Stimulated activated naive CD8-positive, alpha-beta T cell treated with anti-CD3 and anti-CD28 coated beads, Interleukin-15, amount 100 ng/mL, for 72 hours (primary cell): ENCODE measurements around the gene GJB2.

Experiments used
- ATAC-seq: fragments of 150-1000 bp; cut with Tn5 transposase; 2 replicates; pipeline ENCODE4 v1.10.0; 2021; ENCODE audit warnings: mild to moderate bottlenecking, moderate library complexity
- DNase-seq, 2 donors: peaks; one replicate each; pipeline ENCODE4 v3.0.0; 2021 to 2022
- H3K27ac Mint-ChIP-seq, 2 donors: one replicate each; pipeline ENCODE4 v1.8.0; 2022; ENCODE audit warnings: mild to moderate bottlenecking in 2 of 2, mixed read lengths in 2 of 2, moderate library complexity in 2 of 2
- H3K27me3 Mint-ChIP-seq: one replicate; pipeline ENCODE4 v1.8.0; 2022; ENCODE audit warnings: mixed read lengths
- H3K4me1 Mint-ChIP-seq: one replicate; pipeline ENCODE4 v1.8.0; 2022; ENCODE audit warnings: mild to moderate bottlenecking, mixed read lengths
- H3K4me3 Mint-ChIP-seq, 2 donors: one replicate each; pipeline ENCODE4 v1.8.0; 2022; ENCODE audit warnings: mild to moderate bottlenecking in 2 of 2, mixed read lengths in 2 of 2, moderate library complexity in 1 of 2
- H3K9me3 Mint-ChIP-seq, 2 donors: one replicate each; pipeline ENCODE4 v1.8.0; 2022; ENCODE audit warnings: mixed read lengths in 2 of 2

The GJB2 gene

GRCh38 chr13:20142023-20142926, 50.5 kb downstream of the GJB2 start:
- Mint-ChIP-seq H3K9me3 (no peaks in the 10 kb centered on the region), H3K27ac (no peak overlapping the region), H3K4me1 (peaks cover 18% of the 10 kb centered on the region), H3K4me3 (peak overlapping the region in 1 of 2 donors; percentile 56), H3K27me3 (peaks cover 60% of the 10 kb centered on the region)
- DNase-seq: no peak
- ATAC-seq: no peak

DNA sequence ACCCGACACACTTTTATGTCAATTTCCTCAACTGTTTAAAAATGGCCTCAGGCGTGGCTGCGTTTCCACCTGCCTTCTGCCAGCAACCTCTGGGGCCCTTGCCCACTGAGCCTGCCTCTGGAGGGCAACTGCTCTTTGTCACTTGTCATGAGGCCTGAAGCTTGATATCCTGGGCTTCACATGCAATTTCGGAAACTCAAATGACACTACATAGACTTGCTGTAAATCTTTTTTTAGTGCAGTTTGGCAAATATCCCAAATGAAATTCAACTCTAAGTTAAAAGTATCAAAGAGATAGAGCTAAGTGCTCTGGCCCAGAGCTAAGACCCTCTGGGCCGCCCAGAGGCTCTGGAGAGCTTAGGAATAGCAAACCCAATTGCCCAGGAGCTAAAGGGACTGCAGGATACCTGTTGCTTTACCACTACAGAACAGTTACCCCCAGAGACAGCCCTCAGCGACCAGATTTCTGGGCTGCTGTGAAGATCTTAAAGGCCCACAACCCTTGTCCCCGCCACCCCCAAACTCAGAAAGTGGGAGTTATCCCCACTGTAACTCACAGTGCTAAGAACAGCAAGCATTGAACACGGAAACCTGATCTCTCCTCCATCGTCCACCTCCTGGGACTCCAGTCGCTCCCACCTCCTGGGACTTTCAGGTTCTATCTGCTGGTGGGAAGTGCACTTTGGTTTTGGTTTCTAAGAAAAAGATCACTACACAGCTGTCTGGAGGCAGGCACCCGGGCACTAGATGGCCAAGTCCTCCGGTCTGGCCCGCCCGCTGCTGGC, 51.3 kb downstream of the GJB2 start:
- ATAC-seq (no peak), DNase-seq (no peak)
- Mint-ChIP-seq H3K27ac (no peak overlapping the region), H3K9me3 (no peaks in the 10 kb centered on the region), H3K4me1 (peaks cover 23% of the 10 kb centered on the region), H3K4me3 (peak overlapping the region; percentile 23 to 41), H3K27me3 (peaks cover 60% of the 10 kb centered on the region)

GRCh38 chr13:20140487-20140886, 52.3 kb downstream of the GJB2 start:
- no peak overlapping the region for H3K27ac Mint-ChIP-seq
- peaks cover 23% of the 10 kb centered on the region for H3K4me1 Mint-ChIP-seq
- peaks cover 51% of the 10 kb centered on the region for H3K27me3 Mint-ChIP-seq
- no peaks in the 10 kb centered on the region for H3K9me3 Mint-ChIP-seq
- DNase-seq (no peak), ATAC-seq (no peak)
- H3K4me3 Mint-ChIP-seq: no peak overlapping the region

DNA sequence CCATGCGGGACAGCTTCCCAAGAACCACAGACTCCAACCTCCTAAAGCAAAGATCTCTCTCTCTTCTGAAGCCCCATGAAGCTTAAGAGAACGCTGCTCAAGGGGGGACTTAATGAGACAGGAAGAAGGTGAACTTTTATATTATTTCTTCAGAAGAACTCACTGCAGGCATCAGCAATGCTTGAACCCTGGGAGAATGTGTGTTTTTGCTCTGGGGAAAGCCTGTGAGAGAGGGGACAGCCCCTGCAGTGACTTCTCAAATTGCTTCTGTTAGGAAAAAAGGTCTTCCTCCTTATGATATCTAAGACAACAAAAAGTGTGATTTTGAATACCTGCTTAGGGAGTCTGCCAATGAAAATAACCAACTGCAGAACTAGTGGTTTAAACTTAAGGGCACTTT, 54.9 kb downstream of the GJB2 start:
- ATAC-seq (no peak), DNase-seq (no peak)
- no peak overlapping the region for H3K4me3 Mint-ChIP-seq
- peaks cover 18% of the 10 kb centered on the region for H3K4me1 Mint-ChIP-seq
- H3K27me3 Mint-ChIP-seq: peaks cover 30% of the 10 kb centered on the region
- H3K27ac Mint-ChIP-seq: no peak overlapping the region
- no peaks in the 10 kb centered on the region for H3K9me3 Mint-ChIP-seq
